ENCODE data around the gene VGLL4.

Gene VGLL4

GRCh38 chr3:11635680-11636393 is 7.9 kb downstream of the VGLL4 start:
- H3K9me3 Mint-ChIP-seq, result no peaks in the 10 kb centered on the region
- H3K4me1 Mint-ChIP-seq, result peaks cover 98% of the 10 kb centered on the region
- TF ChIP-seq CTCF (IDR thresholded peaks at IDR 0.05; ENCODE audit: unreplicated experiment in 3 of 3), result no peak

GRCh38 chr3:11634974-11635612 is 8.6 kb downstream of the VGLL4 start:
- Mint-ChIP-seq H3K27me3 (ENCODE audit: low read depth) (no peaks in the 10 kb centered on the region), H3K9me3 (no peaks in the 10 kb centered on the region), H3K27ac (peak overlapping the region; percentile 69 to 98 (median 79)), H3K4me1 (peaks cover 95% of the 10 kb centered on the region), H3K4me3 (peak overlapping the region; percentile 20 to 25 (median 24)), H3K36me3 (ENCODE audit: low read depth) (peaks cover 16% of the 10 kb centered on the region)
- TF ChIP-seq CTCF (IDR thresholded peaks at IDR 0.05; ENCODE audit: unreplicated experiment in 3 of 3), result no peak

More at GRCh38 chr3:11635680-11636393, 7.9 kb downstream of the VGLL4 start:
- no peaks in the 10 kb centered on the region for H3K27me3 Mint-ChIP-seq (ENCODE audit: low read depth)
- H3K27ac Mint-ChIP-seq, result peak overlapping the region; percentile 69 to 98 (median 79)
- H3K36me3 Mint-ChIP-seq (ENCODE audit: low read depth), result peaks cover 14% of the 10 kb centered on the region
- peak overlapping the region; percentile 21 to 25 (median 24) for H3K4me3 Mint-ChIP-seq

GRCh38 chr3:11634081-11634635 is 9.6 kb downstream of the VGLL4 start:
- Mint-ChIP-seq H3K4me3 (peak overlapping the region in 2 of 3 experiments; percentile 6 to 9), H3K27me3 (ENCODE audit: low read depth) (no peaks in the 10 kb centered on the region), H3K9me3 (no peaks in the 10 kb centered on the region), H3K36me3 (ENCODE audit: low read depth) (peaks cover 21% of the 10 kb centered on the region), H3K4me1 (peaks cover 91% of the 10 kb centered on the region), H3K27ac (peak overlapping the region; percentile 50 to 69 (median 59))
- no peak for TF ChIP-seq CTCF (IDR thresholded peaks at IDR 0.05; ENCODE audit: unreplicated experiment in 3 of 3)

GRCh38 chr3:11632966-11633365 is 10.7 kb downstream of the VGLL4 start:
- peak overlapping the region; percentile 67 to 73 (median 69) for H3K27ac Mint-ChIP-seq
- H3K4me3 Mint-ChIP-seq, result peak overlapping the region; percentile 4 to 35 (median 6)
- H3K36me3 Mint-ChIP-seq (ENCODE audit: low read depth), result peaks cover 23% of the 10 kb centered on the region
- no peaks in the 10 kb centered on the region for H3K27me3 Mint-ChIP-seq (ENCODE audit: low read depth)
- no peaks in the 10 kb centered on the region for H3K9me3 Mint-ChIP-seq
- TF ChIP-seq CTCF (IDR thresholded peaks at IDR 0.05; ENCODE audit: unreplicated experiment in 3 of 3), result no peak
- peaks cover 79% of the 10 kb centered on the region for H3K4me1 Mint-ChIP-seq

GRCh38 chr3:11632564-11632963 is 11.2 kb downstream of the VGLL4 start:
- Mint-ChIP-seq H3K27me3 (ENCODE audit: low read depth) (no peaks in the 10 kb centered on the region), H3K27ac (peak overlapping the region; percentile 67 to 73 (median 69)), H3K4me3 (peak overlapping the region in 1 of 3 experiments; percentile 43), H3K9me3 (no peaks in the 10 kb centered on the region), H3K36me3 (ENCODE audit: low read depth) (peaks cover 27% of the 10 kb centered on the region), H3K4me1 (peaks cover 79% of the 10 kb centered on the region)
- TF ChIP-seq CTCF (IDR thresholded peaks at IDR 0.05; ENCODE audit: unreplicated experiment in 3 of 3), result no peak

Data from nephron (organoid).